RWPE2 (cell line): ENCODE results near the gene MANEA.

Experiments
- ATAC-seq: fragments of 200-7000 bp; cut with Tn5 transposase; 3 replicates; pipeline ENCODE4 v1.9.1; 2021; ENCODE audit warnings: low read depth
- DNase-seq: peaks from one replicate; pipeline ENCODE4 v3.0.0-alpha.2; 2020; ENCODE audit warnings: low spot score
- H3K27ac ChIP-seq: fragments of 450-650 bp; 2 replicates; pipeline ENCODE4 v1.5.1; 2017; ENCODE audit warnings: mild to moderate bottlenecking; ENCODE audit not compliant: poor library complexity, severe bottlenecking
- H3K27me3 ChIP-seq: fragments of 250-450 bp; sonication (Bioruptor Pico); 2 replicates; pipeline ENCODE4 v1.5.1; 2021; ENCODE audit warnings: mild to moderate bottlenecking, moderate library complexity; ENCODE audit not compliant: insufficient read depth, poor library complexity, severe bottlenecking
- H3K36me3 ChIP-seq: fragments of 250-450 bp; sonication (Bioruptor Pico); 2 replicates; pipeline ENCODE4 v1.5.1; 2020; ENCODE audit warnings: low read depth, mild to moderate bottlenecking, moderate library complexity
- H3K4me1 ChIP-seq: fragments of 250-450 bp; sonication (Bioruptor Pico); 2 replicates; pipeline ENCODE4 v1.5.1; 2021; ENCODE audit warnings: mild to moderate bottlenecking, moderate library complexity; ENCODE audit not compliant: insufficient read depth, poor library complexity, severe bottlenecking
- H3K4me3 ChIP-seq: fragments of 250-450 bp; sonication (Bioruptor Pico); 2 replicates; pipeline ENCODE4 v1.5.1; 2021; ENCODE audit warnings: mild to moderate bottlenecking, moderate library complexity; ENCODE audit not compliant: severe bottlenecking
- H3K9me3 ChIP-seq: fragments of 250-450 bp; sonication (Bioruptor Pico); 2 replicates; pipeline ENCODE4 v1.5.1; 2021; ENCODE audit warnings: mild to moderate bottlenecking, moderate library complexity; ENCODE audit not compliant: severe bottlenecking
- TF ChIP-seq, protein P1 (sequence below): fragments of 450-650 bp; IDR thresholded peaks from one replicate; pipeline ENCODE4 v1.5.1; 2017; ENCODE audit warnings: mild to moderate bottlenecking, moderate library complexity; ENCODE audit not compliant: poor library complexity, severe bottlenecking

The MANEA gene

DNA sequence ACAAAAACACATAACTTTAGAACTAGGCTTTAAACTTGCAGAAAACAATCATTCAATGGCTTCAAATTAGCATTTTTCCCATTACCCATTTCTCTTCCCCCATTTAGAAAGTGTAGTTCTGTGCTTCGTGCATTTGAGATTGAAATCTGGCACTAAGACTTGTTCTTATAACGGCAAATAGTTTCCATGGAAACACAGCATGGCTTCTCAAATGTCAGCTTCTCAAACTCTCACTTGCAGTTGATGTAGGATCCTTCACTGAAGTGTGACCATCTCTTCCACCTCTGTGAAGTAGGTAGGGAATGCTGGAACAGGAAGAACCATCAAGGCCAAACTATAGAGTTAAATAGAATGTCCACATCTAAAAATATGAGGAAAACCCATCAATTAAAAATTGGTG is 52.2 kb downstream of the MANEA start:
- Histone ChIP-seq H3K27ac (no peak overlapping the region), H3K4me1 (no peaks in the 10 kb centered on the region), H3K36me3 (no peaks in the 10 kb centered on the region), H3K4me3 (no peak overlapping the region), H3K27me3 (no peaks in the 10 kb centered on the region), H3K9me3 (no peaks in the 10 kb centered on the region)
- no peak for DNase-seq
- TF ChIP-seq, protein P1, sequence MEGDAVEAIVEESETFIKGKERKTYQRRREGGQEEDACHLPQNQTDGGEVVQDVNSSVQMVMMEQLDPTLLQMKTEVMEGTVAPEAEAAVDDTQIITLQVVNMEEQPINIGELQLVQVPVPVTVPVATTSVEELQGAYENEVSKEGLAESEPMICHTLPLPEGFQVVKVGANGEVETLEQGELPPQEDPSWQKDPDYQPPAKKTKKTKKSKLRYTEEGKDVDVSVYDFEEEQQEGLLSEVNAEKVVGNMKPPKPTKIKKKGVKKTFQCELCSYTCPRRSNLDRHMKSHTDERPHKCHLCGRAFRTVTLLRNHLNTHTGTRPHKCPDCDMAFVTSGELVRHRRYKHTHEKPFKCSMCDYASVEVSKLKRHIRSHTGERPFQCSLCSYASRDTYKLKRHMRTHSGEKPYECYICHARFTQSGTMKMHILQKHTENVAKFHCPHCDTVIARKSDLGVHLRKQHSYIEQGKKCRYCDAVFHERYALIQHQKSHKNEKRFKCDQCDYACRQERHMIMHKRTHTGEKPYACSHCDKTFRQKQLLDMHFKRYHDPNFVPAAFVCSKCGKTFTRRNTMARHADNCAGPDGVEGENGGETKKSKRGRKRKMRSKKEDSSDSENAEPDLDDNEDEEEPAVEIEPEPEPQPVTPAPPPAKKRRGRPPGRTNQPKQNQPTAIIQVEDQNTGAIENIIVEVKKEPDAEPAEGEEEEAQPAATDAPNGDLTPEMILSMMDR: no peak
- ATAC-seq: no peak

DNA sequence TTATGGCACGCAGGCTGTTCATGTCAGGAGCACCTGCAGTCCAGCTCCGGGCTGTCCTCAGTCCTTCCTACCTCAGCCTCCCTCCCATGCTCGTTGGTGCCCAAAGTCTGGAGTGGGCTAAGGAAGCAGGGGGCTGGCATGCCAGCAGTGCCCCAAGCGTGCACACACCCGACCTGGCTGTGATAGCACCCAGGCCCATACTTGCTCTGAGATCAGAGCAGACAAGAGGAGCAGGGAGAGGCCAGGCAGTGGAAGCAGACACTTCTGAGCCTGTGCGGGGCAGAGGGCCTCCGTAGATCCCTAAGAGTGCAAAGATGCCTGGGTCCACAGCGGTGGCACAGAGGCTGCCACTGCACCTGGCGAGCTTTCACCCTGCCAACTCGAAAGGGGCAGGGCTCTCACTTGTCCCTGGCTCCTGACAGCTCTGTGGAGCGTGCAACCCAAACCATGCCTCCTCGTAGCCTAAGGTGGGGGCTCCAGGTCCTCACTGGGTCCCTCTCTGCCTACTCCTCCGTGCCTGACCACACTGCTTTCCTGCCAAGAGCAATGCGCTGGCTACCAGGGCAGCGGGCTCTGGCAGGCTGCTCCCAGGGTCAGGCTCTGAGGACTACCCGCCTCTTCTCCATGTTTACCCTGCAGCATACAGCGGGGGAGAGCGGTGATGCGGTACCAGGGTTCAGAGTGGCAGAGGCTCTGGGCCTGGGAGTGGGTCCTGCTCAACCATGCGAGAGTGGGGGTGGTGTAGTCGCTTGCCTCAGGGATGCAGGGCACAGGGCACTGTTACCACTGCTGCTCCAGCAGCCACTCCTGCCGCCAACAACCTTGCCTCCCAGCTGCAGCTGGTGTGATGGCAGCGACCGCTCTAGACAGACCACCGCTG is 59.5 kb downstream of the MANEA start:
- no peaks in the 10 kb centered on the region for H3K27me3 ChIP-seq
- H3K4me1 ChIP-seq: no peaks in the 10 kb centered on the region
- H3K9me3 ChIP-seq: peaks cover 2% of the 10 kb centered on the region
- ATAC-seq (no peak), DNase-seq (no peak)
- no peak overlapping the region for H3K27ac ChIP-seq
- TF ChIP-seq, protein P1: no peak
- no peaks in the 10 kb centered on the region for H3K36me3 ChIP-seq
- no peak overlapping the region for H3K4me3 ChIP-seq

DNA sequence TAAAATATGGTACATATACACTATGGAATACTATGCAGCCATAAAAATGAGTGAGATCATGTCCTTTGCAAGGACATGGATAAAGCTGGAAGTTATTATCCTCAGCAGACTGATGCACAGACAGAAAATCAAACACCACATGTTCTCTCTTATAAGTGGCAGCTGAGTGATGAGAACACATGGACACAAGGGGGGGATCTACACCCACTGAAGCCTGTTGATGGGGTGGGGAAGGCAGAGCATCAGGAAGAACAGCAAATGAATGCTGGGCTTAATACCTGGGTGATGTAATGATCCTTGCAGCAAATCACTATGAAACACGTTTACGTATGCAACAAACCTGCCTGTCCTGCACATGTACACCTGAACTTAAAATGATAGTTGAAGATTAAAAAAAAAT is 71.3 kb downstream of the MANEA start:
- no peaks in the 10 kb centered on the region for H3K36me3 ChIP-seq
- H3K27me3 ChIP-seq: no peaks in the 10 kb centered on the region
- H3K27ac ChIP-seq: no peak overlapping the region
- H3K9me3 ChIP-seq: no peaks in the 10 kb centered on the region
- H3K4me1 ChIP-seq: no peaks in the 10 kb centered on the region
- TF ChIP-seq, protein P1: no peak
- DNase-seq (no peak), ATAC-seq (no peak)
- no peak overlapping the region for H3K4me3 ChIP-seq

DNA sequence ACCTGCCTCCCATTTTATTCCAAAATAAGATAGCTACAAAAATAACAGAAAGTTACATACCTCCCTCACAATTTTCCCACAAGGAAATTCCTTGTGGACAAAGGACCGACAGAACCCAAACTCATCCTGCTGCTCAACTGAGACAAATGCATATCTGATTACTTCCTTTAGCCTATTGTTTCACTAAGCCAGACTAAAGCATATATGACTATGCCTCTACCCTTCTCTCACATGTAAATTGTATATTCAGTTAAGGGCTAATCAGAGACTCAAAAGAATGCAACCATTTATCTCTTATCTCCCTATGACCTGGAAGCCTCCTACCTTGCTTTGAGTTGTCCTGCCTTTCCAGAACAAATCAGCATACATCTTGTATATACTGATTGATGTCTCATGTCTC is 72.1 kb downstream of the MANEA start:
- Histone ChIP-seq H3K27ac (no peak overlapping the region), H3K4me1 (no peaks in the 10 kb centered on the region), H3K27me3 (no peaks in the 10 kb centered on the region), H3K36me3 (no peaks in the 10 kb centered on the region), H3K4me3 (no peak overlapping the region), H3K9me3 (no peaks in the 10 kb centered on the region)
- TF ChIP-seq, protein P1: no peak
- no peak for DNase-seq
- ATAC-seq: no peak

DNA sequence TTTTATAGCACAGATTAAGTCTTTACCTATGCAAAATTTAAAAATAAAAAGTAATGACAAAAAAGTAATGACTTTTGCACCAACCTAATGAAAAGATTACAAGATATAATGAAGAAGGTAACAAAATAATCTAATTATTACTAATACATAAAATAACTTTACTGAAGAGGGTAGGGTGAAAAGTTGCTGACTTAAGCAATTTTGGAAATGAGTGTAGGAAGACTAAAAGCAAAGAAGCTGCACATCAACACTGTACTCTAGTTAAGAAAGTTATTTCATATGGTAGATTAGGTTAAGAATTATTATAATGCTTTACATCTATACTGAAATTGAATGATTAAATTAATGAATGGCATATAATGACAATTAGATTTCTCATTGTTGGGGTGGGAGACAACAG is 76.8 kb downstream of the MANEA start:
- no peaks in the 10 kb centered on the region for H3K27me3 ChIP-seq
- no peak for DNase-seq
- no peaks in the 10 kb centered on the region for H3K4me1 ChIP-seq
- H3K4me3 ChIP-seq: no peak overlapping the region
- ATAC-seq: no peak
- no peaks in the 10 kb centered on the region for H3K36me3 ChIP-seq
- no peak overlapping the region for H3K27ac ChIP-seq
- TF ChIP-seq, protein P1: no peak
- H3K9me3 ChIP-seq: no peaks in the 10 kb centered on the region
